BE2C (cell line): ENCODE data around the gene SAMD4B.
A peak's percentile ranks its signal among the peaks of the same experiment; 100 is the strongest.

Experiments
- DNase-seq: peaks from one replicate; pipeline ENCODE4 v3.0.0-alpha.2; 2020
- H3K27me3 ChIP-seq: fragments of 250-450 bp; sonication (Bioruptor Pico); 2 replicates; pipeline ENCODE4 v1.5.1; 2020; ENCODE audit warnings: mild to moderate bottlenecking
- H3K36me3 ChIP-seq: fragments of 250-450 bp; sonication (Bioruptor Pico); 2 replicates; pipeline ENCODE4 v1.5.1; 2020; ENCODE audit warnings: mild to moderate bottlenecking
- H3K4me1 ChIP-seq: fragments of 250-450 bp; sonication (Bioruptor Pico); 2 replicates; pipeline ENCODE4 v1.5.1; 2020
- H3K4me3 ChIP-seq: 2 replicates; pipeline ENCODE4 v1.5.1; 2011; ENCODE audit warnings: low read depth, low read length
- H3K9me3 ChIP-seq: fragments of 250-450 bp; sonication (Bioruptor Pico); 2 replicates; pipeline ENCODE4 v1.5.1; 2020
- CTCF ChIP-seq: IDR thresholded peaks from 2 replicates; pipeline ENCODE4 v1.5.1; 2012; ENCODE audit warnings: mild to moderate bottlenecking, low read depth, low read length

SAMD4B gene

GRCh38 chr19:39386557-39386956 is 44.3 kb downstream of the SAMD4B start:
- no peak overlapping the region for H3K4me3 ChIP-seq
- peaks cover 37% of the 10 kb centered on the region for H3K36me3 ChIP-seq
- TF ChIP-seq CTCF: no peak
- no peak for DNase-seq
- H3K9me3 ChIP-seq: no peaks in the 10 kb centered on the region
- H3K27me3 ChIP-seq: no peaks in the 10 kb centered on the region
- no peaks in the 10 kb centered on the region for H3K4me1 ChIP-seq

- peaks cover 37% of the 10 kb centered on the region for H3K36me3 ChIP-seq
Measured at GRCh38 chr19:39388657-39389056, 46.4 kb downstream of the SAMD4B start.

GRCh38 chr19:39389631-39390414 is 47.6 kb downstream of the SAMD4B start:
- DNase-seq: no peak
- H3K4me1 ChIP-seq: no peaks in the 10 kb centered on the region
- no peak for TF ChIP-seq CTCF

More at GRCh38 chr19:39388657-39389056, 46.4 kb downstream of the SAMD4B start:
- no peak for DNase-seq
- H3K4me1 ChIP-seq: no peaks in the 10 kb centered on the region
- H3K27me3 ChIP-seq: no peaks in the 10 kb centered on the region
- H3K9me3 ChIP-seq: no peaks in the 10 kb centered on the region
- no peak overlapping the region for H3K4me3 ChIP-seq
- TF ChIP-seq CTCF: no peak

GRCh38 chr19:39390451-39390750 is 48.2 kb downstream of the SAMD4B start:
- Histone ChIP-seq H3K36me3 (peaks cover 42% of the 10 kb centered on the region), H3K4me3 (peak overlapping the region; percentile 99), H3K4me1 (no peaks in the 10 kb centered on the region), H3K27me3 (no peaks in the 10 kb centered on the region), H3K9me3 (no peaks in the 10 kb centered on the region)
- no peak for TF ChIP-seq CTCF
- no peak for DNase-seq

More at GRCh38 chr19:39389631-39390414, 47.6 kb downstream of the SAMD4B start:
- no peaks in the 10 kb centered on the region for H3K27me3 ChIP-seq
- H3K36me3 ChIP-seq: peaks cover 42% of the 10 kb centered on the region
- peak overlapping the region; percentile 99 for H3K4me3 ChIP-seq
- no peaks in the 10 kb centered on the region for H3K9me3 ChIP-seq

- H3K36me3 ChIP-seq: peaks cover 40% of the 10 kb centered on the region
- peak; percentile 17; the same call in 1 of the 2 replicates for TF ChIP-seq CTCF
- H3K27me3 ChIP-seq: no peaks in the 10 kb centered on the region
- peak within 1 kb of the TSS; percentile 99 for H3K4me3 ChIP-seq
- H3K4me1 ChIP-seq: no peaks in the 10 kb centered on the region
- no peaks in the 10 kb centered on the region for H3K9me3 ChIP-seq
- peak; percentile 97 for DNase-seq
Measured at GRCh38 chr19:39390751-39391437, 48.7 kb downstream of the SAMD4B start, which contains the start of the genes MED29 and PAF1. Gene MED29 (plus strand): TSS chr19:39391378. CDS start chr19:39391423, 45 bp downstream. Gene PAF1 (minus strand): TSS chr19:39391106. CDS start chr19:39390864, 242 bp downstream.
